Measurements from ENCODE around the gene SULF2. TPM values are rescaled to one million over a fixed set of nuclear protein-coding genes. Genes with fewer than 3 reads are reported as not detected.
A peak's percentile ranks its signal among the peaks of the same experiment; 100 is the strongest.

SULF2 gene
- total and polyA plus RNA-seq, 2 of the 13 experiments (the other 11 are each of a cell fraction or from before 2014, with no cell fraction given) = 7.2 to 50.9 TPM

DNA sequence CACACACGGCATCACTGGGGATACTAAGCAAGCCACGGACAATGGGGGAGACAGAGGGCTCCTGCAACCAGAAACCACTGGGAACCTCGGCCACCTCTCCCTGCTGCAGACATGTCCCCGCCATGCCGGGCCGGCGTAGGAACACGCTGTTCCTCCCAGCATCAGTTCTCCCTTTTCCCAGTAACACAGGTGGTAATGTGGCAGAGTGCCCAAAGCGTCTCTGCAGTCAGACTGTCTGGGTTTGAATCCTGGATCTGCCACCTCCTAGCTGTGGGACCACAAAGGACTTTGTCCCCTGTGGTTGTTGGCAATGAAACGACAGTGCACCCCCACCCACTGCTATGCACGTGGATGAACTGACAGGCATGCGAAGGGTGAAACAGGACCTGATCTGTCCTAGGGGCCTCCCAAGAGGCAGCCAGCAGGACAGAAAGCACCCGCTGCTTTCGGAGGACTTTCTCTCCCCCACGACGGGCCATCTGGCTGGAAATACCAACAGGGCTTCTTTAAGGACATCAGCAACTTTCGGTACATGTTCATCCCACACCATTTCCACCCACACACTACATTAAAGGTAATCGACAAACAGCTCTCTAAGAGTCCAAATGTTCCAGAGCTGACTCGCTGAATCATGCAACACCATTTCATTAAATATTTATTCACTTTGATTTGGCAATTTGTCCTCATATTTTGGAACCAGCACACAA lies 74.1 kb downstream of the SULF2 start (continued):
- no peak for TF ChIP-seq NFE2L1 (CRISPR knock-in tag; IDR thresholded peaks at IDR 0.05; ENCODE audit: borderline replicate concordance)
- TF ChIP-seq ZNF761 (CRISPR knock-in tag; conservative IDR thresholded peaks at IDR 0.05) = peak; percentile 81
- no peak for TF ChIP-seq ZNF772 (CRISPR knock-in tag; IDR thresholded peaks at IDR 0.05)
- peak; percentile 97 for TF ChIP-seq BORCS8-MEF2B (CRISPR knock-in tag; IDR thresholded peaks at IDR 0.05)
- TF ChIP-seq ZNF713 (CRISPR knock-in tag; IDR thresholded peaks at IDR 0.05) = no peak
- peak; percentile 99 for TF ChIP-seq HNF4A (CRISPR knock-in tag; IDR thresholded peaks at IDR 0.05)
- TF ChIP-seq ZNF20 (CRISPR knock-in tag; IDR thresholded peaks at IDR 0.05) = no peak
- TF ChIP-seq ZNF7 (CRISPR knock-in tag; IDR thresholded peaks at IDR 0.05) = no peak
- TF ChIP-seq, protein P1, sequence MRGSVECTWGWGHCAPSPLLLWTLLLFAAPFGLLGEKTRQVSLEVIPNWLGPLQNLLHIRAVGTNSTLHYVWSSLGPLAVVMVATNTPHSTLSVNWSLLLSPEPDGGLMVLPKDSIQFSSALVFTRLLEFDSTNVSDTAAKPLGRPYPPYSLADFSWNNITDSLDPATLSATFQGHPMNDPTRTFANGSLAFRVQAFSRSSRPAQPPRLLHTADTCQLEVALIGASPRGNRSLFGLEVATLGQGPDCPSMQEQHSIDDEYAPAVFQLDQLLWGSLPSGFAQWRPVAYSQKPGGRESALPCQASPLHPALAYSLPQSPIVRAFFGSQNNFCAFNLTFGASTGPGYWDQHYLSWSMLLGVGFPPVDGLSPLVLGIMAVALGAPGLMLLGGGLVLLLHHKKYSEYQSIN (CRISPR knock-in tag; IDR thresholded peaks at IDR 0.05; ENCODE audit: borderline replicate concordance) = no peak
- TF ChIP-seq, protein P2, sequence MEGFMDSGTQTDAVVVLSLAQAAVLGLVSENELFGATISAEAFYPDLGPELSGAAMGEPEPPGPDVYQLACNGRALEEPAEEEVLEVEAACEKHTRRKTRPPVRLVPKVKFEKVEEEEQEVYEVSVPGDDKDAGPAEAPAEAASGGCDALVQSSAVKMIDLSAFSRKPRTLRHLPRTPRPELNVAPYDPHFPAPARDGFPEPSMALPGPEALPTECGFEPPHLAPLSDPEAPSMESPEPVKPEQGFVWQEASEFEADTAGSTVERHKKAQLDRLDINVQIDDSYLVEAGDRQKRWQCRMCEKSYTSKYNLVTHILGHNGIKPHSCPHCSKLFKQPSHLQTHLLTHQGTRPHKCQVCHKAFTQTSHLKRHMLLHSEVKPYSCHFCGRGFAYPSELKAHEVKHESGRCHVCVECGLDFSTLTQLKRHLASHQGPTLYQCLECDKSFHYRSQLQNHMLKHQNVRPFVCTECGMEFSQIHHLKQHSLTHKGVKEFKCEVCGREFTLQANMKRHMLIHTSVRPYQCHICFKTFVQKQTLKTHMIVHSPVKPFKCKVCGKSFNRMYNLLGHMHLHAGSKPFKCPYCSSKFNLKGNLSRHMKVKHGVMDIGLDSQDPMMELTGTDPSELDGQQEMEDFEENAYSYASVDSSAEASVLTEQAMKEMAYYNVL (CRISPR knock-in tag; IDR thresholded peaks at IDR 0.05; ENCODE audit: borderline replicate concordance) = peak; percentile 73; the same call in 1 of the 2 replicates
- 0 out of 2 replicates have a peak, but pooled peaks have one; percentile 48 for TF ChIP-seq MIER3 (CRISPR knock-in tag; IDR thresholded peaks at IDR 0.05; ENCODE audit: borderline replicate concordance)
- no peak for TF ChIP-seq NR2F2 (IDR thresholded peaks at IDR 0.05; ENCODE audit: borderline replicate concordance, low read depth)
- TF ChIP-seq ZC3H4 (CRISPR knock-in tag; IDR thresholded peaks at IDR 0.05; ENCODE audit: borderline replicate concordance) = no peak
- TF ChIP-seq SMYD3 (CRISPR knock-in tag; IDR thresholded peaks at IDR 0.05) = no peak
- peak; percentile 89 for TF ChIP-seq ZNF264 (CRISPR knock-in tag; IDR thresholded peaks at IDR 0.05)
- peak; percentile 82 for TF ChIP-seq HIC2 (CRISPR knock-in tag; IDR thresholded peaks at IDR 0.05; ENCODE audit: low read depth)
- TF ChIP-seq CBFB (CRISPR knock-in tag; IDR thresholded peaks at IDR 0.05) = peak; percentile 97
- peak; percentile 92 for TF ChIP-seq MTA1 (CRISPR knock-in tag; IDR thresholded peaks at IDR 0.05; ENCODE audit: borderline replicate concordance)
- TF ChIP-seq SMAD3 (CRISPR knock-in tag; IDR thresholded peaks at IDR 0.05) = no peak; the same call in 1 of the 2 replicates

Measured in HepG2 (cell line).